Endodermal cell (in vitro differentiated cells): ENCODE data around the gene IFITM1. TPM values are rescaled to one million over a fixed set of nuclear protein-coding genes. Genes with fewer than 3 reads are reported as not detected.

Experiments used
- DNase-seq: peaks from one replicate; pipeline ENCODE4 v3.0.0-alpha.2; 2017
- H3K27ac ChIP-seq: 2 replicates; pipeline ENCODE4 v1.5.1; 2013; ENCODE audit warnings: mild to moderate bottlenecking, low read depth, low read length, moderate library complexity
- H3K27me3 ChIP-seq: 2 replicates; pipeline ENCODE4 v1.6.1; 2013; ENCODE audit warnings: mild to moderate bottlenecking, low read length, moderate library complexity; ENCODE audit not compliant: insufficient read depth, control insufficient read depth, poor library complexity, severe bottlenecking
- H3K36me3 ChIP-seq: 2 replicates; pipeline ENCODE4 v1.7.0; 2013; ENCODE audit warnings: mild to moderate bottlenecking, low read length, moderate library complexity; ENCODE audit not compliant: control insufficient read depth, insufficient read depth
- H3K4me1 ChIP-seq: one replicate; pipeline ENCODE4 v1.7.0; 2013; ENCODE audit warnings: low read length; ENCODE audit not compliant: control insufficient read depth, insufficient read depth
- H3K4me3 ChIP-seq: 2 replicates; pipeline ENCODE4 v1.5.1; 2013; ENCODE audit warnings: mild to moderate bottlenecking, low read length, moderate library complexity
- H3K9ac ChIP-seq: 2 replicates; pipeline ENCODE4 v1.6.1; 2013; ENCODE audit warnings: mild to moderate bottlenecking, low read length, moderate library complexity; ENCODE audit not compliant: poor library complexity, severe bottlenecking; ENCODE audit errors: extremely low read depth
- H3K9me3 ChIP-seq: 2 replicates; pipeline ENCODE4 v1.6.1; 2013; ENCODE audit warnings: mild to moderate bottlenecking, low read length, moderate library complexity; ENCODE audit not compliant: control insufficient read depth
- H3K27ac Mint-ChIP-seq: 2 replicates; pipeline ENCODE4 v1.8.0; 2020; ENCODE audit warnings: mixed read lengths
- H3K27me3 Mint-ChIP-seq: 2 replicates; pipeline ENCODE4 v1.8.0; 2021; ENCODE audit warnings: mild to moderate bottlenecking, mixed read lengths; ENCODE audit not compliant: insufficient read depth
- H3K36me3 Mint-ChIP-seq: 2 replicates; pipeline ENCODE4 v1.8.0; 2020; ENCODE audit warnings: low read depth, mixed read lengths
- H3K4me1 Mint-ChIP-seq: 2 replicates; pipeline ENCODE4 v1.8.0; 2020; ENCODE audit warnings: mixed read lengths
- H3K4me3 Mint-ChIP-seq: 2 replicates; pipeline ENCODE4 v1.8.0; 2020; ENCODE audit warnings: mild to moderate bottlenecking, moderate library complexity, mixed read lengths
- H3K9me3 Mint-ChIP-seq: 2 replicates; pipeline ENCODE4 v1.8.0; 2020; ENCODE audit warnings: mild to moderate bottlenecking, mixed read lengths
- CTCF ChIP-seq: fragments of 200-600 bp; sonication (generic); conservative IDR thresholded peaks from 2 replicates; pipeline ENCODE4 v1.5.0; 2021; ENCODE audit warnings: antibody characterized with exemption, mild to moderate bottlenecking
- WGBS, 2 experiments: methylation state at CpG; one replicate each; pipeline versions ENCODE4 v1.1.5 to v1.1.7; 2013; ENCODE audit warnings: missing lambda C conversion rate in 2 of 2, mixed read lengths in 1 of 2; ENCODE audit not compliant: insufficient coverage in 1 of 2, insufficient read length in 1 of 2; 5-methylcytosine and 5-hydroxymethylcytosine counted together
- total RNA-seq, 2 donors: library from RNA; stranded (reverse); fragmentation: NEBNext Ultra II Directional in 1 of 2; extraction: Animal tissue kit (Norgen Biotek cat#: 25700) in 1 of 2; gene quantifications; 2 replicates in 1 of 2; 3 replicates in 1 of 2; pipeline ENCODE4 v1.2.1, GENCODE V29; 2021

Gene IFITM1
- total RNA-seq, 2 donors from 2014 or later = 211 to 558 TPM

- Histone ChIP-seq H3K4me3 (no peak overlapping the region), H3K27ac (no peak overlapping the region), H3K27me3 (no peaks in the 10 kb centered on the region), H3K4me1 (peaks cover 6% of the 10 kb centered on the region), H3K9me3 (no peaks in the 10 kb centered on the region), H3K9ac (no peak overlapping the region), H3K36me3 (no peaks in the 10 kb centered on the region)
- Mint-ChIP-seq H3K4me3 (no peak overlapping the region), H3K27me3 (peaks cover 1% of the 10 kb centered on the region), H3K36me3 (no peaks in the 10 kb centered on the region), H3K4me1 (peaks cover 28% of the 10 kb centered on the region), H3K9me3 (no peaks in the 10 kb centered on the region), H3K27ac (no peak overlapping the region)
- no peak for TF ChIP-seq CTCF
- 77 to 90% methylated on average over 17 to 18 of the region's 18 CpGs for WGBS, 2 experiments
- DNase-seq = peak; percentile 59
These were observed 36.9 kb downstream of the IFITM1 start for GRCh38 chr11:350723-351255.

GRCh38 chr11:351411-351810, 37.6 kb downstream of the IFITM1 start:
- Histone ChIP-seq H3K36me3 (no peaks in the 10 kb centered on the region), H3K9ac (no peak overlapping the region), H3K4me3 (no peak overlapping the region), H3K27ac (no peak overlapping the region), H3K9me3 (peaks cover 2% of the 10 kb centered on the region), H3K4me1 (peaks cover 6% of the 10 kb centered on the region), H3K27me3 (no peaks in the 10 kb centered on the region)
- no peak for TF ChIP-seq CTCF
- 92 to 94% methylated on average over 14 of the region's 14 CpGs for WGBS, 2 experiments
- Mint-ChIP-seq H3K4me3 (no peak overlapping the region), H3K27me3 (peaks cover 1% of the 10 kb centered on the region), H3K36me3 (no peaks in the 10 kb centered on the region), H3K4me1 (peaks cover 28% of the 10 kb centered on the region), H3K27ac (no peak overlapping the region), H3K9me3 (no peaks in the 10 kb centered on the region)
- DNase-seq = no peak

GRCh38 chr11:352456-353031, 38.7 kb downstream of the IFITM1 start:
- peaks cover 28% of the 10 kb centered on the region for H3K4me1 Mint-ChIP-seq
- TF ChIP-seq CTCF = no peak

More at GRCh38 chr11:352456-353031, 38.7 kb downstream of the IFITM1 start:
- Mint-ChIP-seq H3K27me3 (peaks cover 1% of the 10 kb centered on the region), H3K4me3 (no peak overlapping the region), H3K36me3 (no peaks in the 10 kb centered on the region), H3K27ac (no peak overlapping the region), H3K9me3 (no peaks in the 10 kb centered on the region)
- Histone ChIP-seq H3K27me3 (no peaks in the 10 kb centered on the region), H3K4me1 (peaks cover 6% of the 10 kb centered on the region), H3K9ac (no peak overlapping the region), H3K36me3 (no peaks in the 10 kb centered on the region), H3K4me3 (no peak overlapping the region), H3K9me3 (peaks cover 13% of the 10 kb centered on the region), H3K27ac (no peak overlapping the region)
- no peak for DNase-seq
- WGBS, 2 experiments = 93 to 96% methylated on average over 12 of the region's 12 CpGs
